ENCODE results near the gene GCNT4. TPM values are rescaled to one million over a fixed set of nuclear protein-coding genes. Genes with fewer than 3 reads are reported as not detected.

Gene GCNT4
- total RNA-seq, 2 donors from 2014 or later, result 4.9 to 5.3 TPM

DNA sequence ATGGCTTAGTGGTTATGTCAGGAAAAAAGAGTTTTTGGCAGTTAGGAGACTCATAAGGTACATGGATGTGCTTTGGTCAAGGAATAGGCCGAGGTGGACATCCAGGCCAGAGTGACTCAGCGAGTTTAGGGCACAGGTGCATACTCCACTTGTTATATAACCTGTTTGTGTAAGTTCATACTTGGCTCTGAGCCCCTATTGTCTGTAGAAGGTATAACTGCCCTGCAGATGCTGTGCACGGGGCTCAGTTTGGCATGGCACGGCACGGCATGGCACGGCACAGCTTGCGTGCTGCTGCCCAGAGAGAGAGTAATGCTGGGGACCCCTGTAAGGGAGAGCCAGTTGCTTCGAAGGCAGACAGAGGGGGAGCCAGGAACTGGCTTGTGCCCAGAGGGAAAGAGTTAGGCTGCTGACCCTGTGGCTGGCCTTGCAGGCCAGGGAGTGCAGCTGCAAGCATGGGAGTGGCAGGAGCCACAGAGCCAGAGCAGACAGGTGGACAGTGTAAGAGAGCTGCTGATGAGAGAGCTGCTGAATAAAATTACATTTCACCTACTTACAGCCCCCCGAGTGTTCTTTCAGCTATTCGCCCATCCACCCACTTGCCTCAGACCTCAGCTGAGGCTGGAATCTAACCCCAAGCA lies 32.2 kb downstream of the GCNT4 start:
- H3K36me3 Mint-ChIP-seq (ENCODE audit: low read depth), result no peaks in the 10 kb centered on the region
- H3K27ac Mint-ChIP-seq, result peak overlapping the region; percentile 29
- no peaks in the 10 kb centered on the region for H3K9me3 ChIP-seq (ENCODE audit: control insufficient read depth, low read length, poor library complexity, severe bottlenecking)
- DNase-seq (no peak), ATAC-seq (no peak)
- H3K27me3 Mint-ChIP-seq, result peaks cover 10% of the 10 kb centered on the region
- peaks cover 11% of the 10 kb centered on the region for H3K4me1 Mint-ChIP-seq
- H3K4me3 Mint-ChIP-seq, result no peak overlapping the region

DNA sequence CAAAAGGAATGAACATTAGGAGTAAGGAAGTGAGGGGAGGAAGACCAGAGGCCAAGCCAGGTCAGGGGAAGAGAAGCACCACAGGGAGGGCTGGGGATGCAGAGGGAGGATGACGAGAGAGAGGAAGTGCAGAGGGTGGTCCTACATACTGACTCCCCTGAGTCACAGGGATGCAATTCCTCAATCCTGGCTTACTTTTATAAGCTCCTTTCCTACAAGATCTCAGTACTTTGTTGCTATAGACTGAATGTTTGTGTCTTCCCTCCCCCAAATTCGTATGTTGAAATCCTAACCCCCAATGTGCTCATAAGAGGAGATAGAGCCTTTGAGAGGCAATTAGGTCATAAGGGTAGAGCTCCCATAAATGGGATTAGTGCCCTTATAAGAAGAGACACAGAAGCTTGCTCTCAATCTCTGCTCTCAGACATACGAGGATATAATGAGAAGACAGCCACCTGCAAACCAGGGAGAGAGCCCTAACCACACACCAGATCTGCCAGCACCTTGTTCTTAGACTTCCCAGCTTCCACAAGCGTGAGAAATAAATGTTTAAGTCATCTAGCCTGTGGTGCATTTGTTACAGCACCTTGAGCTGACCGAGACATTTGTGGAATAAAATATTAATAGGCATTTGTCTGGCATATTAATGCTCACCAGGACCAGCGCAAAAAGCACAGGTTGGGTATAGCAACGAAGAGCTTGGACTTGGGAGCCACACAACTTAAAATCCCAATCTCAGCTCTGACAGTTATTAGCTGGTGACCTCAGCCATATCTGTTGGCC lies 33.4 kb downstream of the GCNT4 start:
- no peaks in the 10 kb centered on the region for H3K36me3 Mint-ChIP-seq (ENCODE audit: low read depth)
- no peak for ATAC-seq
- no peak overlapping the region for H3K4me3 Mint-ChIP-seq

DNA sequence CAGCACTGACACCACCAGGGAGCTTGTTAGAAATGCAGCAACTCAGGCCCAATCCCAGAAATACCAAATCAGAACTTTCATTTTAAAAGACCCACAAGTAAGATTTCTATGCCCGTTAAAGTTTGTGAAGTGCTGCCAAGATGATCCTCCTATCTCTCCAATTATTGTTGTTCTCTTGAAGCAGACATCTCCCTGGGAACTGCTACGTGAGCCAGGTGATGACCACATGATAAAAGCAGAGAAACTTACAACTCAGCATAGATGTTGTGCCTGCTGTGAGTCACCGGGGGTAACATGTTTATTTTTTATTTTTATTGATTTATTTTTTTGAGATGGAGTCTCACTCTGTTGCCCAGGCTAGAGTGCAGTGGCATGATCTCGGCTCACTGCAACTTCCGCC lies 34.4 kb downstream of the GCNT4 start:
- Mint-ChIP-seq H3K4me1 (no peaks in the 10 kb centered on the region), H3K36me3 (ENCODE audit: low read depth) (no peaks in the 10 kb centered on the region), H3K27me3 (peaks cover 6% of the 10 kb centered on the region), H3K27ac (no peak overlapping the region), H3K4me3 (no peak overlapping the region)
- ATAC-seq (no peak), DNase-seq (no peak)
- H3K9me3 ChIP-seq (ENCODE audit: control insufficient read depth, low read length, poor library complexity, severe bottlenecking), result no peaks in the 10 kb centered on the region

More for the DNA sequence above, 33.4 kb downstream of the GCNT4 start:
- H3K27ac Mint-ChIP-seq, result no peak overlapping the region
- H3K9me3 ChIP-seq (ENCODE audit: control insufficient read depth, low read length, poor library complexity, severe bottlenecking), result no peaks in the 10 kb centered on the region
- no peak for DNase-seq
- peaks cover 6% of the 10 kb centered on the region for H3K4me1 Mint-ChIP-seq
- H3K27me3 Mint-ChIP-seq, result peaks cover 6% of the 10 kb centered on the region

DNA sequence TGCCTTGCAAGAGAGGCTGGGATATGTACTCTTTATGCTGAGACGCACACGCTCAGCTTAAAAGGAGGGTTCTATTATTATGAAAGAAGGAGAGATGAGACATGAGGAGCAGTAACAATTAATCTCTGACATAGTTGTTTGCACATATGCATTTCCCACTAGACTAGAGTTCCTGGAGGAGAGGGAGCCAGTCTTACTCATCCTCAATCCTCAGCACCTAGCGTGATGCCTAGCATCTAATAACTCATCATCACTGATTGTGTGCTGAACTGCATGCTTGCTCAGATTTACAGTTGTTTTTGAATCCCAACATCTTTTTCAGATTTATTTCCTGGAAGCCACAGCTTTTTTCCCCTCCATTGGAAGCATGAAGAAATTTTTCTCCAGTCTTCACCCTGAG lies 35.5 kb downstream of the GCNT4 start:
- peaks cover 2% of the 10 kb centered on the region for H3K36me3 Mint-ChIP-seq (ENCODE audit: low read depth)
- H3K9me3 ChIP-seq (ENCODE audit: control insufficient read depth, low read length, poor library complexity, severe bottlenecking), result no peaks in the 10 kb centered on the region
- no peak overlapping the region for H3K27ac Mint-ChIP-seq
- peaks cover 6% of the 10 kb centered on the region for H3K27me3 Mint-ChIP-seq
- H3K4me3 Mint-ChIP-seq, result no peak overlapping the region
- no peaks in the 10 kb centered on the region for H3K4me1 Mint-ChIP-seq
- no peak for ATAC-seq
- DNase-seq, result no peak

DNA sequence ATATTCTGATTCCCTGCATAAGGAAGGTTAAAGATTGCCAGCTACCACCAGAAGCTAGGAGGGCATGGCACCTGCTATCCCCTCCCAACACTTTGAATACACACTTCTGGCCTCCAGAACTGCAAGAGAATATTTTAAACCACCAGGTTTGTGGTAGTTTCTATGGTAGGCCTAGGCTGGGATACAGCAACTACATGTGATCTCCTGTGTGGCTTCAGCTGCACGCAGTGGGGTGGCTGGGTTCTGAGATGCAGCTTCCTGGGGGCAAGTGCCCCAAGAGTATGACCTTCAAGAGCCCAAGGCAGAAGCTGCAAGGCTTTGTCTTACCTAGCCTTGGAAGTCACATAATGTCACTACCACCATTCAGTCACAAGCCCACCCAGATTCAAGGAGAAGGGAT lies 39.6 kb downstream of the GCNT4 start:
- Mint-ChIP-seq H3K4me3 (no peak overlapping the region), H3K4me1 (no peaks in the 10 kb centered on the region), H3K27me3 (no peaks in the 10 kb centered on the region), H3K27ac (no peak overlapping the region), H3K36me3 (ENCODE audit: low read depth) (peaks cover 3% of the 10 kb centered on the region)
- DNase-seq (no peak), ATAC-seq (no peak)
- no peaks in the 10 kb centered on the region for H3K9me3 ChIP-seq (ENCODE audit: control insufficient read depth, low read length, poor library complexity, severe bottlenecking)

DNA sequence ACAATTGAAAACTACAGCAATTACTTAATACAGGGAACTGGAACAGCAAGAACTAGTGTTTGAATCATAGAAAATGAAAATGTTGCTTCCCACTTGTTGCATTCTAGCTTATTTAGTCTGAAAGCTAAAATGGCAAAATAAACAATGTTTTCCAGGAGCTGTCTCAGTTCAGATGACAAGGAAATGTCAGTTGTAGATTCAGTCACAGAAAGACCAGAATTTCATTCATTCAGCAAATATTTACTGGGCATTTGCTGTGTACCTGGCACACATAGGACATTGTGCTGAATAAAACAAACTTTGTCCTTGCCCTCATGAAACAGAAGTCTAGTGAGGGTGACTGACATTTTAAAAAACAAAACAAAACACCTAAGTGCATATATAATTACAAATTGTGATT lies 41.5 kb downstream of the GCNT4 start:
- no peak for ATAC-seq
- Mint-ChIP-seq H3K27me3 (no peaks in the 10 kb centered on the region), H3K4me3 (no peak overlapping the region), H3K4me1 (no peaks in the 10 kb centered on the region), H3K36me3 (ENCODE audit: low read depth) (peaks cover 3% of the 10 kb centered on the region), H3K27ac (no peak overlapping the region)
- DNase-seq, result no peak
- H3K9me3 ChIP-seq (ENCODE audit: control insufficient read depth, low read length, poor library complexity, severe bottlenecking), result no peaks in the 10 kb centered on the region

DNA sequence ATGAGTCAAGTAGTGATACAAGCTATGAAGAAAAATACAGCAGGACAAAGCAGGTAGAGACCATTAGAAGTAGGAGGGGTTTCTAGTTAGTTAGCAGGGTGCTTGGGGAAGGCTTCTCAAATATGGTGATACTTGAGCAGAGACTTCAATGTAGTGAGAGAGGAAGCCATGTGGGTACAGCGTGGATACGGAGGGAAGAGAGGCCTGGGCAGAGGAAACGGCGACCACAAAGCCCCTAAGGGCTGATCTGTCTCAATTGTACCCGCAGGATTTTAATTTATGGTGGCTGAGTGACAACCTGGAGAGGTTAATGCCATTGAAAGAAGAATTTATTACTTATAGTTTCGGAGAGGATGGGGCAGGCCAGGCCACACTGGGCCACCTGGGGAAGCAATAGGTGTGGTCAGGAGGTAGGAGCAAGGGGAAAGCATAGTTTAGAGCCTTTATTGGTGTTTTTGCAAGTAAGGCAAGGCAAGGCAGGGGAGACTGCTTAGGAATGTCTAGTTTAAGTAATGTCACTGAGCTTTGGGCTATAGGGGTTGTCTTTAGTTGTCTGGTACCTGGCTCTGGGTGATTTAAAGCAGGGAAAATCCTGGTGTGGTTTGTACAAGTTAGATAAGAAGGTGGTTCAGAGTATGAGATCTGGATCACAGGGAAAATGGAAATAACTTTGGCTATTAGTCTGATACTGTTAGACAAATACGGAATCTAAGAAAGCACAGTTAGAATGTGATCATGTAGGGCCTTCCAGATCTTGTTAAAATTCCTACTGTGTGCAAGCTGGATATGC lies 42.6 kb downstream of the GCNT4 start:
- Mint-ChIP-seq H3K4me1 (no peaks in the 10 kb centered on the region), H3K36me3 (ENCODE audit: low read depth) (peaks cover 3% of the 10 kb centered on the region), H3K4me3 (no peak overlapping the region), H3K27ac (no peak overlapping the region), H3K27me3 (no peaks in the 10 kb centered on the region)
- ATAC-seq, result no peak
- H3K9me3 ChIP-seq (ENCODE audit: control insufficient read depth, low read length, poor library complexity, severe bottlenecking), result no peaks in the 10 kb centered on the region
- no peak for DNase-seq

DNA sequence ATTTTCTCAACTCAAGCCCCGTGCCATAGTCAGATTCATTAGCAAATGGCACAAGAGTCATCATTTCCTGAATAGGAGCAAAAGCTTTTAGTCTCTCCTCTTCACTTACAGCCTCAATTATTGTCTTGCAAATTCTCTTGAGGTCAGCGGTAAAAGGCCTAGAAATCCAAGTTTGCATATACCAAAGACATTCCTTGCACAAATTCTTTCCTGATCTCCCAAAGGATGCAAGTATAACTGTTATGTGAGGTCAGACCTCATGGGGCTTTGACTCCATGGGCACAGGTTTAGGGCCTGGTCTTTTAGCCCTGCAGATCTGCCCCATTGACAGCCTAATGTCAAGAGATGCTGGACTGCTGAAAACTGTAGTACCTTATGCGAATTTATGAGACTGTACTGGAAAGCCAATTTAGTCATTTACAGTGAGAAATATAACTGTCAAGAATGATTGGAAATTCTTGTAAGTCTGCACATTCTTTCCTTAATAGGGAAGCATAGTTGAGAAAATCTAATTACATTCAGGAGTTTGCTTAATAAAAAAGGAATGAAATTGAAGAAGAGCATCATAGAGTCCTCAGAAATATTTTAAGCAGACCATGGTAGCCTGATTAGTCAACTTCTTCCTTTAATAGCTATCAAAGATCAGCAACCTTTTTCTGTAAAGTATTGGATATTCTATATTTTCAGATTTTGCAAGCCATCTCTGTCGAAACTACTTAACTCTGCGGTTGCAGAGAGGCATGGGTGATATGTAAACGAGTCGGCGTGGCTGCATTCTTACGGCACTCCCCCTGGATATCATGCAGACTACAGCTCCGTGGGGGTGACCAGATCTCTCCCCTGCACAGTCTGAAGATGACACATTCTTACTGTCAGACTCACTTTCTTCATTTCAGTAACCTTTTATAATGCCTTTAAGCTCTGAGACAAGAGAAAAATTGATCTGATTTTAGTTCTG lies 45.2 kb downstream of the GCNT4 start:
- no peaks in the 10 kb centered on the region for H3K4me1 Mint-ChIP-seq

DNA sequence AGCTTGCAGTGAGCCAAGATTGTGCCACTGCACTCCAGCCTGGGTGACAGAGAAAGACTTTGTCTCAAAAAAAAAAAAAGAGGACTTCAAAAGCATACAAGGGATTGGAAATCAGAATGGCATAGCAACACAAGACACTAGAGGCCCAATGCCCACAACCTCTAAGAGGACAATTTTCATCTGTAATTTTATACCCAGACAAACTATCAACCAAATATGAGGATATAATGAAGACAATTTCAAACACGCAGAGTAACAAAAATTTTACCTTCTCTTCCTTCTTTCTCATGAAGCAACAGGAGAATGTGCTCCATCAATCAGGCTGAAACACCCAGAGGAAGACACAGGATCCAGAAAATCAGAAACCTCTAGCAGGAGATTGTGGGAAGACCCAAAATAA lies 46.8 kb downstream of the GCNT4 start:
- Mint-ChIP-seq H3K4me3 (no peak overlapping the region), H3K27me3 (peaks cover 14% of the 10 kb centered on the region), H3K4me1 (no peaks in the 10 kb centered on the region), H3K36me3 (ENCODE audit: low read depth) (peaks cover 2% of the 10 kb centered on the region), H3K27ac (no peak overlapping the region)
- DNase-seq, result no peak
- H3K9me3 ChIP-seq (ENCODE audit: control insufficient read depth, low read length, poor library complexity, severe bottlenecking), result no peaks in the 10 kb centered on the region
- ATAC-seq, result no peak

More for the DNA sequence above, 45.2 kb downstream of the GCNT4 start:
- DNase-seq, result no peak
- H3K4me3 Mint-ChIP-seq, result no peak overlapping the region
- no peaks in the 10 kb centered on the region for H3K9me3 ChIP-seq (ENCODE audit: control insufficient read depth, low read length, poor library complexity, severe bottlenecking)
- no peak overlapping the region for H3K27ac Mint-ChIP-seq
- no peak for ATAC-seq
- H3K36me3 Mint-ChIP-seq (ENCODE audit: low read depth), result peaks cover 5% of the 10 kb centered on the region
- H3K27me3 Mint-ChIP-seq, result peaks cover 12% of the 10 kb centered on the region

Other genes with a start within 250 kb of the GCNT4 start
- gene FAM169A, start 186.2 kb downstream of the GCNT4 start, total RNA-seq, result 10 to 100 TPM in 1 of 2 donors, 1 to 10 TPM in 1; 9.2 to 16.1 TPM
- gene ANKRD31, start 184.3 kb upstream of the GCNT4 start, total RNA-seq, result under 1 TPM; 0.37 to 0.47 TPM